WERI-Rb-1 (cell line): ENCODE data around the gene MYBPC2.

ENCODE experiments used
- DNase-seq: peaks from one replicate; pipeline ENCODE4 v3.0.0-alpha.2; 2020
- H3K27ac ChIP-seq: fragments of 250-450 bp; sonication (Bioruptor Pico); 2 replicates; pipeline ENCODE4 v1.5.1; 2020; ENCODE audit warnings: mild to moderate bottlenecking, moderate library complexity
- H3K27me3 ChIP-seq: fragments of 250-450 bp; sonication (Bioruptor Pico); 2 replicates; pipeline ENCODE4 v1.5.1; 2021; ENCODE audit warnings: mild to moderate bottlenecking, low read depth, moderate library complexity; ENCODE audit not compliant: insufficient read depth, severe bottlenecking
- H3K36me3 ChIP-seq: fragments of 250-450 bp; sonication (Bioruptor Pico); 2 replicates; pipeline ENCODE4 v1.5.1; 2020; ENCODE audit warnings: mild to moderate bottlenecking, moderate library complexity
- H3K4me3 ChIP-seq: 2 replicates; pipeline ENCODE4 v1.5.1; 2011; ENCODE audit warnings: low read depth, mild to moderate bottlenecking, control low read depth, low read length
- H3K9me3 ChIP-seq: fragments of 250-450 bp; sonication (Bioruptor Pico); 2 replicates; pipeline ENCODE4 v1.5.1; 2021; ENCODE audit warnings: mild to moderate bottlenecking, moderate library complexity; ENCODE audit not compliant: severe bottlenecking
- CTCF ChIP-seq: IDR thresholded peaks from 2 replicates; pipeline ENCODE4 v1.5.1; 2011; ENCODE audit warnings: low read depth, mild to moderate bottlenecking, control low read depth, inconsistent platforms, low read length

MYBPC2 gene

GRCh38 chr19:50461066-50461875 lies 28.6 kb downstream of the MYBPC2 start:
- DNase-seq: peak; percentile 73
- peak; percentile 82 for TF ChIP-seq CTCF

GRCh38 chr19:50462970-50463369 lies 30.3 kb downstream of the MYBPC2 start:
- no peak for TF ChIP-seq CTCF
- H3K36me3 ChIP-seq: no peaks in the 10 kb centered on the region
- no peaks in the 10 kb centered on the region for H3K27me3 ChIP-seq
- no peak overlapping the region for H3K4me3 ChIP-seq
- no peak overlapping the region for H3K27ac ChIP-seq
- DNase-seq: no peak
- H3K9me3 ChIP-seq: no peaks in the 10 kb centered on the region

More at GRCh38 chr19:50461066-50461875, 28.6 kb downstream of the MYBPC2 start:
- Histone ChIP-seq H3K27ac (no peak overlapping the region), H3K4me3 (no peak overlapping the region), H3K36me3 (no peaks in the 10 kb centered on the region), H3K9me3 (no peaks in the 10 kb centered on the region), H3K27me3 (no peaks in the 10 kb centered on the region)

- TF ChIP-seq CTCF: no peak
- Histone ChIP-seq H3K27ac (no peak overlapping the region), H3K27me3 (no peaks in the 10 kb centered on the region), H3K9me3 (no peaks in the 10 kb centered on the region), H3K36me3 (no peaks in the 10 kb centered on the region), H3K4me3 (no peak overlapping the region)
- DNase-seq: no peak
These were observed 31.7 kb downstream of the MYBPC2 start for GRCh38 chr19:50464348-50464747.

- no peak for DNase-seq
- no peaks in the 10 kb centered on the region for H3K9me3 ChIP-seq
- no peak overlapping the region for H3K4me3 ChIP-seq
- H3K27me3 ChIP-seq: no peaks in the 10 kb centered on the region
- no peak for TF ChIP-seq CTCF
- peak overlapping the region; percentile 49; the same call in 1 of the 2 replicates for H3K27ac ChIP-seq
- H3K36me3 ChIP-seq: no peaks in the 10 kb centered on the region
These were observed 32.3 kb downstream of the MYBPC2 start for GRCh38 chr19:50465000-50465399.

- peak overlapping the region; percentile 49 for H3K27ac ChIP-seq
- H3K36me3 ChIP-seq: no peaks in the 10 kb centered on the region
- no peaks in the 10 kb centered on the region for H3K9me3 ChIP-seq
- peak overlapping the region; percentile 30 for H3K4me3 ChIP-seq
- no peaks in the 10 kb centered on the region for H3K27me3 ChIP-seq
- TF ChIP-seq CTCF: peak; percentile 64
- peak; percentile 84 for DNase-seq
These were observed 33.5 kb downstream of the MYBPC2 start for GRCh38 chr19:50465986-50466705.
